H9 (cell line): ENCODE data around the gene RPS6KA1. TPM values are rescaled to one million over a fixed set of nuclear protein-coding genes. Genes with fewer than 3 reads are reported as not detected.

Source experiments
- DNase-seq: peaks from one replicate; pipeline ENCODE4 v3.0.0-alpha.2; 2017
- H2AFZ ChIP-seq: one replicate; pipeline ENCODE4 v1.6.1; 2013; ENCODE audit warnings: mild to moderate bottlenecking, low read length, control low read depth, moderate library complexity
- H2AK5ac ChIP-seq: 2 replicates; pipeline ENCODE4 v1.6.1; 2013; ENCODE audit warnings: low read length, control low read depth, mixed read lengths; ENCODE audit not compliant: insufficient read length
- H2BK120ac ChIP-seq: one replicate; pipeline ENCODE4 v1.6.1; 2013; ENCODE audit warnings: low read depth, mild to moderate bottlenecking, low read length, control low read depth, inconsistent platforms; ENCODE audit not compliant: poor library complexity, severe bottlenecking
- H2BK12ac ChIP-seq: 2 replicates; pipeline ENCODE4 v1.6.1; 2013; ENCODE audit warnings: low read length, control low read depth, mixed read lengths, low read depth; ENCODE audit not compliant: insufficient read length
- H2BK15ac ChIP-seq: 2 replicates; pipeline ENCODE4 v1.6.1; 2013; ENCODE audit warnings: low read depth, low read length, control low read depth
- H2BK20ac ChIP-seq: one replicate; pipeline ENCODE4 v1.6.1; 2013; ENCODE audit warnings: low read depth, mild to moderate bottlenecking, low read length, control low read depth, inconsistent platforms; ENCODE audit not compliant: poor library complexity, severe bottlenecking
- H2BK5ac ChIP-seq: 2 replicates; pipeline ENCODE4 v1.6.1; 2013; ENCODE audit warnings: low read length, control low read depth, mixed read lengths; ENCODE audit not compliant: insufficient read length
- H3K14ac ChIP-seq: 2 replicates; pipeline ENCODE4 v1.6.1; 2013; ENCODE audit warnings: low read length, control low read depth; ENCODE audit not compliant: insufficient read depth
- H3K18ac ChIP-seq: 2 replicates; pipeline ENCODE4 v1.6.1; 2013; ENCODE audit warnings: low read depth, mild to moderate bottlenecking, mixed read lengths, low read length, control low read depth; ENCODE audit not compliant: insufficient read length
- H3K23ac ChIP-seq: 2 replicates; pipeline ENCODE4 v1.6.1; 2013; ENCODE audit warnings: low read length, control low read depth, mixed read lengths, low read depth; ENCODE audit not compliant: insufficient read length
- H3K23me2 ChIP-seq: 2 replicates; pipeline ENCODE4 v1.6.1; 2013; ENCODE audit warnings: low read depth, mild to moderate bottlenecking, mixed read lengths, low read length, control low read depth; ENCODE audit not compliant: insufficient read length, poor library complexity, severe bottlenecking
- H3K27ac ChIP-seq: 2 replicates; pipeline ENCODE4 v1.5.1; 2013; ENCODE audit warnings: low read length, control low read depth, mixed read lengths, low read depth; ENCODE audit not compliant: insufficient read length
- H3K27me3 ChIP-seq: 2 replicates; pipeline ENCODE4 v1.6.1; 2013; ENCODE audit warnings: low read length, control low read depth, inconsistent platforms; ENCODE audit not compliant: insufficient read depth
- H3K4ac ChIP-seq: 2 replicates; pipeline ENCODE4 v1.6.1; 2013; ENCODE audit warnings: low read depth, mild to moderate bottlenecking, control low read depth, inconsistent platforms, low read length, moderate library complexity
- H3K4me1 ChIP-seq: 2 replicates; pipeline ENCODE4 v1.6.1; 2013; ENCODE audit warnings: low read length, control low read depth, inconsistent platforms; ENCODE audit not compliant: insufficient read depth
- H3K4me2 ChIP-seq: 2 replicates; pipeline ENCODE4 v1.6.1; 2013; ENCODE audit warnings: low read length, control low read depth, mixed read lengths; ENCODE audit not compliant: insufficient read length, insufficient read depth
- H3K56ac ChIP-seq: 2 replicates; pipeline ENCODE4 v1.6.1; 2013; ENCODE audit warnings: low read depth, mild to moderate bottlenecking, mixed read lengths, low read length, control low read depth; ENCODE audit not compliant: insufficient read length
- H3K79me1 ChIP-seq: 2 replicates; pipeline ENCODE4 v1.6.1; 2013; ENCODE audit warnings: low read depth, mild to moderate bottlenecking, moderate library complexity, low read length, control low read depth, inconsistent platforms; ENCODE audit not compliant: insufficient read depth, poor library complexity, severe bottlenecking
- H3K79me2 ChIP-seq: 2 replicates; pipeline ENCODE4 v1.6.1; 2013; ENCODE audit warnings: low read length, control low read depth, inconsistent platforms; ENCODE audit not compliant: insufficient read depth
- H3K9ac ChIP-seq: 2 replicates; pipeline ENCODE4 v1.6.1; 2013; ENCODE audit warnings: low read length, control low read depth, mixed read lengths; ENCODE audit not compliant: insufficient read length; ENCODE audit errors: extremely low read depth
- H3K9me3 ChIP-seq: one replicate; pipeline ENCODE4 v1.6.1; 2013; ENCODE audit warnings: low read depth, low read length, inconsistent platforms; ENCODE audit not compliant: control insufficient read depth
- H3T11ph ChIP-seq: one replicate; pipeline ENCODE4 v1.6.1; 2013; ENCODE audit warnings: mild to moderate bottlenecking, low read length, control low read depth, inconsistent platforms
- H4K20me1 ChIP-seq: one replicate; pipeline ENCODE4 v1.6.1; 2013; ENCODE audit not compliant: control insufficient read depth, insufficient read length, insufficient read depth
- H4K5ac ChIP-seq: 2 replicates; pipeline ENCODE4 v1.6.1; 2013; ENCODE audit warnings: low read depth, mild to moderate bottlenecking, mixed read lengths, low read length, control low read depth; ENCODE audit not compliant: insufficient read length
- H4K8ac ChIP-seq: replicated peaks from 2 replicates; pipeline ENCODE4 v1.6.1; 2013; ENCODE audit warnings: low read length, control low read depth, mixed read lengths, low read depth; ENCODE audit not compliant: insufficient read length
- H4K91ac ChIP-seq: 2 replicates; pipeline ENCODE4 v1.6.1; 2013; ENCODE audit warnings: low read depth, mild to moderate bottlenecking, moderate library complexity, mixed read lengths, low read length, control low read depth; ENCODE audit not compliant: insufficient read length
- H3K27ac Mint-ChIP-seq, 3 experiments: 2 replicates in 2 of 3; 3 replicates in 1 of 3; pipeline ENCODE4 v1.8.0; 2020 to 2021; ENCODE audit warnings: mixed read lengths in 3 of 3, mild to moderate bottlenecking in 1 of 3, moderate library complexity in 1 of 3
- H3K27me3 Mint-ChIP-seq: 2 replicates; pipeline ENCODE4 v1.8.0; 2021; ENCODE audit warnings: low read depth, mild to moderate bottlenecking, moderate library complexity, mixed read lengths
- H3K36me3 Mint-ChIP-seq, 3 experiments: 2 replicates in 2 of 3; 3 replicates in 1 of 3; pipeline ENCODE4 v1.8.0; 2020 to 2021; ENCODE audit warnings: low read depth in 3 of 3, mixed read lengths in 3 of 3; ENCODE audit not compliant: insufficient read depth in 1 of 3
- H3K4me1 Mint-ChIP-seq, 2 experiments: 2 replicates each; pipeline ENCODE4 v1.8.0; 2020; ENCODE audit warnings: mixed read lengths in 2 of 2
- H3K4me3 Mint-ChIP-seq, 2 experiments: 2 replicates in 1 of 2; 3 replicates in 1 of 2; pipeline ENCODE4 v1.8.0; 2020 to 2021; ENCODE audit warnings: mild to moderate bottlenecking in 2 of 2, mixed read lengths in 2 of 2, moderate library complexity in 1 of 2
- H3K9me3 Mint-ChIP-seq, 2 experiments: 2 replicates in 1 of 2; 3 replicates in 1 of 2; pipeline ENCODE4 v1.8.0; 2020; ENCODE audit warnings: mild to moderate bottlenecking in 2 of 2, mixed read lengths in 2 of 2, moderate library complexity in 1 of 2
- CTCF ChIP-seq: fragments of 200-600 bp; sonication (generic); conservative IDR thresholded peaks from 3 replicates; pipeline ENCODE4 v1.8.0; 2021; ENCODE audit warnings: antibody characterized with exemption, mild to moderate bottlenecking
- WGBS: extraction: QIAGEN DNeasy Blood & Tissue Kit; methylation state at CpG from one replicate; pipeline ENCODE4 v1.1.7; 2013; ENCODE audit warnings: missing lambda C conversion rate, low lambda C conversion rate, mixed read lengths; ENCODE audit not compliant: insufficient read length; ENCODE audit errors: extremely low coverage; 5-methylcytosine and 5-hydroxymethylcytosine counted together
- total RNA-seq: library from RNA; stranded (reverse); gene quantifications from 2 replicates; pipeline ENCODE4 v1.2.1, GENCODE V29; 2021

Gene RPS6KA1
- total RNA-seq, 1 experiment from 2014 or later, result 45.3 TPM

DNA sequence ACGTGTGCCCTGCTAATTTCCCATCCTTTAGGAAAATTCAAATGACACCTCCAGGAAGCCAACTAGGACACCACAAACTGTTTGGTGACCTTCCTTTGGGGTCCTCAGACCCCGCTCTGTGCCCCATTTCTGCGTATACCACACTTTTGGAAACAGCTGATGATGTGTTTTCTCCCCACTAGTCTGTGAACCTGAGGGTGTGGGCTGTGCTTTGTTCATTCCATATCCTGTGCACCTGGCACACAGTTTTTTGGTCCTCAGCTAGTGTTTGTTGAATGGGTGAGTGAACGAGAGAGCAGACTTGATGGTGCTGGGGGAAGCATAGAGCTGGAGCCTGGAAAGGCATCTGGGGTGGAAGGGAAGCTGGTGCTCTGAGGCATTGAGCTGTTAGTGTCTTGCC, 48.6 kb downstream of the RPS6KA1 start:
- Histone ChIP-seq H4K5ac (no peak overlapping the region), H3K23me2 (no peaks in the 10 kb centered on the region), H3K14ac (no peak overlapping the region), H3K23ac (no peak overlapping the region), H3K4me2 (no peak overlapping the region), H3K18ac (no peak overlapping the region), H4K20me1 (no peaks in the 10 kb centered on the region), H3K79me1 (no peaks in the 10 kb centered on the region), H3K4ac (no peak overlapping the region), H3K27me3 (no peaks in the 10 kb centered on the region), H3K27ac (no peak overlapping the region), H3K56ac (no peak overlapping the region), H2BK120ac (no peak overlapping the region), H2BK15ac (no peak overlapping the region), H4K91ac (no peak overlapping the region), H3K9me3 (no peaks in the 10 kb centered on the region), H3K79me2 (no peaks in the 10 kb centered on the region), H2BK12ac (no peak overlapping the region), H4K8ac (no peak overlapping the region), H2AFZ (no peak overlapping the region), H2AK5ac (no peak overlapping the region), H2BK5ac (no peak overlapping the region), H3T11ph (no peak overlapping the region), H3K4me1 (no peaks in the 10 kb centered on the region), H2BK20ac (no peak overlapping the region), H3K9ac (no peak overlapping the region)
- Mint-ChIP-seq H3K4me3 (no peak overlapping the region), H3K36me3 (peaks cover 7 to 15% (median 14%) of the 10 kb centered on the region in 3 experiments; a peak in 6 of 7 replicates), H3K27me3 (no peaks in the 10 kb centered on the region; the same call in 1 of the 2 replicates), H3K4me1 (no peaks in the 10 kb centered on the region), H3K27ac (no peak overlapping the region), H3K9me3 (no peaks in the 10 kb centered on the region)
- DNase-seq, result no peak
- no CpG with 5 or more reads among the region's 4 CpGs for WGBS
- no peak for TF ChIP-seq CTCF
